ENCODE results near the gene GPR146. TPM values are rescaled to one million over a fixed set of nuclear protein-coding genes. Genes with fewer than 3 reads are reported as not detected.

The GPR146 gene, protein sequence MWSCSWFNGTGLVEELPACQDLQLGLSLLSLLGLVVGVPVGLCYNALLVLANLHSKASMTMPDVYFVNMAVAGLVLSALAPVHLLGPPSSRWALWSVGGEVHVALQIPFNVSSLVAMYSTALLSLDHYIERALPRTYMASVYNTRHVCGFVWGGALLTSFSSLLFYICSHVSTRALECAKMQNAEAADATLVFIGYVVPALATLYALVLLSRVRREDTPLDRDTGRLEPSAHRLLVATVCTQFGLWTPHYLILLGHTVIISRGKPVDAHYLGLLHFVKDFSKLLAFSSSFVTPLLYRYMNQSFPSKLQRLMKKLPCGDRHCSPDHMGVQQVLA
- total RNA-seq, result 10 to 100 TPM in 3 of 7 donors, 1 to 10 TPM in 4; 6.1 to 20.1 (median 8.4) TPM
- 10 to 100 TPM in 1 of 2 donors, 1 to 10 TPM in 1; 7.9 to 25.0 TPM for polyA plus RNA-seq
- long read RNA-seq, donor 1, transcript GPR146-201 (2 exons, 1,969 nt), result major isoform, 29 of 61 reads
- long read RNA-seq, donor 1, transcript GPR146-205 (2 exons, 534 nt), result minor isoform, 5 of 61 reads
- long read RNA-seq, donor 1, transcript GPR146-203 (2 exons, 1,053 nt), result minor isoform, 6 of 61 reads
- long read RNA-seq, donor 1, partial matches to known transcripts, result 9 of 61 reads
- long read RNA-seq, donor 1, other reads (novel, unspliced or antisense), result 12 of 61 reads
- long read RNA-seq, donor 2, partial matches to known transcripts, result 0 of 1 reads
- long read RNA-seq, donor 2, other reads (novel, unspliced or antisense), result 0 of 1 reads
- long read RNA-seq, donor 3, transcript GPR146-201 (2 exons, 1,969 nt), result major isoform, 7 of 25 reads
- long read RNA-seq, donor 3, partial matches to known transcripts, result 0 of 25 reads
- long read RNA-seq, donor 3, other reads (novel, unspliced or antisense), result 12 of 25 reads

DNA sequence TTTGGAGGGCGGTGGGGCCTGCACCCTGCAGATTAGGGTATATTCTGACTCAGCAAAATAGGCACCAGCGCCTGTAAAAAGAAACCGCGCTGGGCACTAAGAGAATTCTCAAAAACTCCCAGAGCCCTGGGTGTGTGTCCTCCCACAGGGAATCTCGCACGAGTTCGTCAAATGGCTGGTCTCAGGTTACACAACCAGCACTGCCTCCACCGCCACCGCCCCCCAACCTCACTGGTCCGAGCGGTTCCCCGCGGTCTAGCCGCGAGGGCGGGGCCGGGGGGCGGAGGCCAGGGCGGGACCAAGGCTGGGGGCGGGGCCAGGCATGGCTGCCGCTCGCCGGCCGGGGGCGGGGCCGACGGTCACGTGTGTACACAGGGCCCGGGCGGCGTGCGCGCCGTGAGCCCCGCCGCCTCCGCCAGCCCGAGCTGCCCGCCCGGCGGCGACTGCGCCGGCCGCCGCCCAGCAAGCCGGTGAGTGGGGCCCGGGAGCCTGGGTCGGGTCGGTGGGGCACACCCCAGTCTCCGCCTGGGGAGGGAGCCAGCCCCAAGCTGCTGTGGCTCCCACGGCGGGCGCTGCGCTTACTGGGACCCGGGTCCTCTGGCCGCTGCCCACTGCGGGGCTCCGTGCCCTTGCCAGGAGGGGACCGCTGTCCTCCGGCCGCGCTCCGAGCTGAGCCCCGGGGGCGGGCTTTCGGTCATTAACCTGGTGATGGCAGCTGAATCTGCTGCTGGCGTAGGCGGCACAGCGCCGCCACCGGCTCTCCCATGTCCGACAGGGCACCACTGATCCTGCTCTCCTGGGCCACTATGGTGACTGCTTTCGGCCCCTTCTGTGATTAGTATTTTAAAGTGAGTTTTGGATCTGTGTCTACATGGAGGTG, at the start of gene GPR146:
Gene GPR146 (plus strand): TSS at position 358 of the 880 bp plus-strand sequence. CDS start 12,970 bp downstream, outside the sequence.
- Histone ChIP-seq H3K27me3 (no peaks in the 10 kb centered on the region), H3K27ac (peak within 1 kb of the TSS; percentile 68 to 79), H3K4me3 (peak within 1 kb of the TSS; percentile 64), H3K36me3 (no peaks in the 10 kb centered on the region), H3K9me3 (no peaks in the 10 kb centered on the region), H3K4me1 (ENCODE audit: insufficient read depth) (peaks cover 19% of the 10 kb centered on the region)
- intact Hi-C loops (cut with DNase I), result no loop called here
- TF ChIP-seq EP300 (IDR thresholded peaks at IDR 0.05), result peak; percentile 59
- peak; percentile 47 for TF ChIP-seq POLR2A (IDR thresholded peaks at IDR 0.05)
- TF ChIP-seq CTCF (IDR thresholded peaks at IDR 0.05), result peak; percentile 35 to 56 (median 53)
- peak; percentile 98 to 99 (median 99) for DNase-seq
- WGBS, 3 donors, result 2% methylated on average over 27 to 74 of the region's 74 CpGs

DNA sequence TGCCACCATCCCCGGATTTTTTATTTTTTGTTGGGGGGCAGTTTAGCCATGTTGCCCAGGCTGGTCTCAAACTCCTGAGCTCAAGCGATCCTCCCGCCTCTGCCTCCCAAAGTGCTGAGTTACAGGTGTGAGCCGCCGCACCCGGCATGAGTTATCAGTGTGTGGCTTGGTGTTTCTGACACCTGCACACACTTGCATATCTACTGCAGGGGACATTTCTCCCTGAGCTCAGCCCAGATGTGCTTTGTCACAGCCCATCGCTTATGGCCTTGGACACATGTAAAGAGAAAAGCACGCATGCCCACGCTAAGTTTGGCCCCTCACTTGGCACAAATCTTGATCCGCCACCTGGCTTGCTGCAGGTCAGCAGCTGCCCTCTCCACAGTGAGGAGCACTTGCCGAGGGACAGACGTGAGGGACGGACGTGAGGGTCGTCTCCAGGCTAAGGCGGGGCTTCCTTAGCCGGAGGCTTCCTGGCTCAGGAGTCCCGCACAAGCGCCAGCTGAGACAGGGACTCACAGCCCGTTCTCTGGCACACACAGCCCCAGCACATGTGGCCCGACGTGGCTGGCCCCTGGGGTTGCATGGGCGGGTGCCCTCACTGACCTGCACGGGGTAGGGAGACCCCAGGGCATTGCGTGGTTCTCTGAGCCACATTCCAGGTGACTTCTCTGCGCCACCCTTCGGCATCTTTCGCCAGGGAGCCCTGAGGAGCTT, 49.6 kb upstream of the GPR146 start:
- H3K27me3 ChIP-seq, result no peaks in the 10 kb centered on the region
- H3K27ac ChIP-seq, result no peak overlapping the region
- TF ChIP-seq EP300 (IDR thresholded peaks at IDR 0.05), result no peak
- no peak for TF ChIP-seq POLR2A (IDR thresholded peaks at IDR 0.05)
- TF ChIP-seq CTCF (IDR thresholded peaks at IDR 0.05), result no peak
- no peak overlapping the region for H3K4me3 ChIP-seq
- intact Hi-C loops (cut with DNase I), result loop anchor here in 3 of 4 donors (5.0 to 10.0 kb wide), 3 partner anchors 73 to 183 kb away; no protein-coding TSS in a partner anchor
- no peaks in the 10 kb centered on the region for H3K36me3 ChIP-seq
- H3K4me1 ChIP-seq (ENCODE audit: insufficient read depth), result peaks cover 7% of the 10 kb centered on the region
- no peaks in the 10 kb centered on the region for H3K9me3 ChIP-seq
- WGBS, 3 donors, result 63 to 74% (median 66%) methylated on average over 28 of the region's 28 CpGs
- DNase-seq, result no peak

DNA sequence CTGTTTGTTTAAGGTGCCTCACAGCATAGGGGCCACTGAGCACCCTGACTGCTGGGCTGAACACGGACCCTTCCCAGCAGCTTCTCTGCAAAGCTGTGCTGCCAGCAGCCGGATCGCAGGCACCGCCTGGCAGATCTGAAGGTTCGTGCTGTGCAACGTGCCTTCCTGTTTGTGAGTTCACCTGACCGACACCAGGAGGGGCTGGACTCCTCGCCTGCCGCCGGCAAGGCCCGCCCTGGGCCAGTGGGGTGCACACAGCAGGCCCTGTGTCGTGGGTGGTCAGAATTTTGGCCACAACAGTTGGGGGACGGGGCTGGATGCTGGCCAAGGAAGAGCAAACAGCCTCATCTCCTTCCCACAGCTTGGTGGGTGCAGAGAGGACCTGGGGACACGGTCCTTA, 48.8 kb upstream of the GPR146 start:
- no peak for DNase-seq
- intact Hi-C loops (cut with DNase I), result loop anchor here in 1 of 4 donors (10.0 kb wide), 1 partner anchor 179 kb away; no protein-coding TSS in a partner anchor
- Histone ChIP-seq H3K27me3 (no peaks in the 10 kb centered on the region), H3K36me3 (no peaks in the 10 kb centered on the region), H3K9me3 (no peaks in the 10 kb centered on the region), H3K4me1 (ENCODE audit: insufficient read depth) (peaks cover 7% of the 10 kb centered on the region), H3K4me3 (no peak overlapping the region), H3K27ac (no peak overlapping the region)
- TF ChIP-seq CTCF (IDR thresholded peaks at IDR 0.05) (no peak), EP300 (IDR thresholded peaks at IDR 0.05) (no peak), POLR2A (IDR thresholded peaks at IDR 0.05) (no peak)
- 86 to 92% (median 87%) methylated on average over 13 to 14 of the region's 14 CpGs for WGBS, 3 donors
